PFSK-1 (cell line): ENCODE data around the gene SIX4.

Experiments used
- FOXP2 ChIP-seq: optimal IDR thresholded peaks from 2 replicates; pipeline ENCODE3; 2011; ENCODE audit warnings: borderline replicate concordance, control low read depth, inconsistent platforms; ENCODE audit not compliant: insufficient read depth; ENCODE audit errors: extremely low read length, extremely low read depth
- POLR2AphosphoS5 ChIP-seq: IDR thresholded peaks from 2 replicates; pipeline ENCODE4 v1.6.1; 2012; ENCODE audit warnings: low read depth, mild to moderate bottlenecking, control low read depth, low read length, moderate library complexity
- REST ChIP-seq, 2 experiments: IDR thresholded peaks; 2 replicates each; pipeline versions ENCODE4 v1.6.1 to v1.8.0; 2011 to 2012; ENCODE audit warnings: low read depth in 2 of 2, low read length in 2 of 2, control low read depth in 1 of 2, inconsistent platforms in 1 of 2, mild to moderate bottlenecking in 1 of 2, moderate library complexity in 1 of 2; ENCODE audit not compliant: insufficient read depth in 1 of 2
- SIN3A ChIP-seq: IDR thresholded peaks from 2 replicates; pipeline ENCODE4 v1.6.1; 2012; ENCODE audit warnings: mild to moderate bottlenecking, low read length, moderate library complexity, borderline replicate concordance; ENCODE audit not compliant: insufficient read depth
- TAF1 ChIP-seq: IDR thresholded peaks from 2 replicates; pipeline ENCODE4 v1.6.1; 2012; ENCODE audit warnings: low read length, control low read depth, borderline replicate concordance; ENCODE audit not compliant: insufficient read depth

Gene SIX4

GRCh38 chr14:60722107-60722356, 2.1 kb downstream of the SIX4 start:
- TF ChIP-seq REST (IDR thresholded peaks at IDR 0.05; ENCODE audit: insufficient read depth in 1 of 2, low read depth in 2 of 2, low read length in 2 of 2) (no peak), POLR2AphosphoS5 (no peak), TAF1 (no peak), FOXP2 (no peak), SIN3A (no peak)

- TF ChIP-seq SIN3A: no peak
- TF ChIP-seq POLR2AphosphoS5: no peak
- no peak for TF ChIP-seq FOXP2
- TF ChIP-seq TAF1: no peak
- no peak for TF ChIP-seq REST (IDR thresholded peaks at IDR 0.05; ENCODE audit: insufficient read depth in 1 of 2, low read depth in 2 of 2, low read length in 2 of 2)
Observed at GRCh38 chr14:60721326-60722106, 2.6 kb downstream of the SIX4 start.

- TF ChIP-seq POLR2AphosphoS5: no peak
- TF ChIP-seq SIN3A: no peak
- no peak for TF ChIP-seq REST (IDR thresholded peaks at IDR 0.05; ENCODE audit: insufficient read depth in 1 of 2, low read depth in 2 of 2, low read length in 2 of 2)
- TF ChIP-seq TAF1: no peak
- no peak for TF ChIP-seq FOXP2
Observed at GRCh38 chr14:60720962-60721325, 3.2 kb downstream of the SIX4 start.

- TF ChIP-seq REST (IDR thresholded peaks at IDR 0.05; ENCODE audit: insufficient read depth in 1 of 2, low read depth in 2 of 2, low read length in 2 of 2) (no peak), TAF1 (no peak), FOXP2 (no peak), SIN3A (no peak), POLR2AphosphoS5 (no peak)
Observed at GRCh38 chr14:60720391-60720790, 3.8 kb downstream of the SIX4 start.

- TF ChIP-seq SIN3A (no peak), REST (IDR thresholded peaks at IDR 0.05; ENCODE audit: insufficient read depth in 1 of 2, low read depth in 2 of 2, low read length in 2 of 2) (no peak), FOXP2 (no peak), POLR2AphosphoS5 (no peak), TAF1 (no peak)
Observed at GRCh38 chr14:60713513-60713912, 10.6 kb downstream of the SIX4 start.
